Coronary artery (tissue), 2 donors: ENCODE data around the gene RNF121.

Experiments
- DNase-seq: peaks from one replicate; pipeline ENCODE4 v3.0.0-alpha.2; 2017; ENCODE audit warnings: low spot score
- H3K27ac ChIP-seq, 2 donors: fragments of 200-600 bp; sonication (generic); one replicate each; pipeline ENCODE4 v1.5.1; 2016 to 2019
- H3K4me3 ChIP-seq: fragments of 200-600 bp; sonication (generic); 2 replicates; pipeline ENCODE4 v1.5.1; 2016; ENCODE audit warnings: mild to moderate bottlenecking, moderate library complexity
- TF ChIP-seq, protein P1 (sequence below): fragments of 200-600 bp; sonication (generic); IDR thresholded peaks from one replicate; pipeline ENCODE4 v1.5.1; 2019; ENCODE audit warnings: antibody characterized with exemption

Gene RNF121

DNA sequence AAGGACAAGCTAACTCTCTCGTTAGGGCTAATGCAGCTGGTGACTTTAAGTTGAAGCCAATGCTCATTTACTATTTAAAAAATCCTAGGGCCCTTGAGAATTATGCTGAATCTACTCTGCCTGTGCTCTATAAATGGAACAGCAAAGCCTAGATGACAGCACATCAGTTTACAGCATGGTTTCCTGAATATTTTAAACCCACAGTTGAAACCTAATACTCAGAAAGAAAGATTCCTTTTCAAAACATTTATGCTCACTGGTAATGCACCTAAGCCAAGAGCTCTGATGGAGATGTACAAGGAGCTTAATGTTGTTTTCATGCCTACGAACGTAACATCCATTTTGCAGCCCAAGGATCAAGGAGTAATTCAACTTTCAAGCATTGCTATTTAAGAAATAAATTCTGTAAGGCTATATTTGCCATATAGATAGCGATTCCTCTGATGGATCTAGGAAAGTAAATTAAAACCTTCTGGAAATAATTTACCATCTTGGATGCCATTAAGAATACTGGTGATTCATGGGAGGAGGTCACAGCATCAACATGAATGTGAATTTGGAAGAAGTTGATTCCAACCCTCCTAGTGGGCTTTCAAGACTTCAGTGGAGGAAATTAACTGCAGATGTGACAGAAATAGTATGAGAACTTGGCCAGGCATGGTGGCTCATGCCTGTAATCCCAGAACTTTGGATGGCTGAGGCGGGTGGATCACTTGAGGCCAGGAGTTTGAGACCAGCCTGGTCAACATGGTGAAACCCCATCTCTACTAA lies 14.9 kb upstream of the RNF121 start:
- TF ChIP-seq, protein P1, sequence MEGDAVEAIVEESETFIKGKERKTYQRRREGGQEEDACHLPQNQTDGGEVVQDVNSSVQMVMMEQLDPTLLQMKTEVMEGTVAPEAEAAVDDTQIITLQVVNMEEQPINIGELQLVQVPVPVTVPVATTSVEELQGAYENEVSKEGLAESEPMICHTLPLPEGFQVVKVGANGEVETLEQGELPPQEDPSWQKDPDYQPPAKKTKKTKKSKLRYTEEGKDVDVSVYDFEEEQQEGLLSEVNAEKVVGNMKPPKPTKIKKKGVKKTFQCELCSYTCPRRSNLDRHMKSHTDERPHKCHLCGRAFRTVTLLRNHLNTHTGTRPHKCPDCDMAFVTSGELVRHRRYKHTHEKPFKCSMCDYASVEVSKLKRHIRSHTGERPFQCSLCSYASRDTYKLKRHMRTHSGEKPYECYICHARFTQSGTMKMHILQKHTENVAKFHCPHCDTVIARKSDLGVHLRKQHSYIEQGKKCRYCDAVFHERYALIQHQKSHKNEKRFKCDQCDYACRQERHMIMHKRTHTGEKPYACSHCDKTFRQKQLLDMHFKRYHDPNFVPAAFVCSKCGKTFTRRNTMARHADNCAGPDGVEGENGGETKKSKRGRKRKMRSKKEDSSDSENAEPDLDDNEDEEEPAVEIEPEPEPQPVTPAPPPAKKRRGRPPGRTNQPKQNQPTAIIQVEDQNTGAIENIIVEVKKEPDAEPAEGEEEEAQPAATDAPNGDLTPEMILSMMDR = no peak
- no peak overlapping the region for H3K27ac ChIP-seq

DNA sequence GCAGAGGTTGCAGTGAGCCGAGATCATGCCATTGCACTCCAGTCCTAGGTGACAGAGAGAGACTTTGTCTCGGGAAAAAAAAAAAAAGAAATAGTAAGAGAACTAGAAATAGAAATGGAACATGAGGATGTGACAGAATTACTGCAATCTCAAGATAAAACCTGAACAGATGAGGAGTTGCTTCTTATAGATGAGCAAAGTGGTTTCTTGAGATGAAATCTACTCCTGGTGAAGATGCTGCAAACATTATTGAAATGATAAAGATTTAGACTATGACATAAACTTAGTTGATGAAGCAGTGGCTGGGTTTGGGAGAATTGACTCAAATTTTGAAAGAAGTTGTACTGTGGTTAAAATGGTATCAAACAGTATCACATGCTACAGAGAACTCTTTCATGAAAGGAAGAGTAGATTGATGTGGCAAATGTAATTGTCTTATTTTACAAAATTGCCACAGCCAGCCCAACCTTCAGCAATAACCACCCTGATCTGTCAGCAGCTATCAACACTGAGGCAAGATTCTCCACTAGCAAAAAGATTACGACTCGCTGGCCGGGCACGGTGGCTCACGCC lies 14.1 kb upstream of the RNF121 start:
- no peak overlapping the region for H3K27ac ChIP-seq

More for the DNA sequence above, 14.9 kb upstream of the RNF121 start:
- H3K4me3 ChIP-seq = no peak overlapping the region
- DNase-seq = no peak

DNA sequence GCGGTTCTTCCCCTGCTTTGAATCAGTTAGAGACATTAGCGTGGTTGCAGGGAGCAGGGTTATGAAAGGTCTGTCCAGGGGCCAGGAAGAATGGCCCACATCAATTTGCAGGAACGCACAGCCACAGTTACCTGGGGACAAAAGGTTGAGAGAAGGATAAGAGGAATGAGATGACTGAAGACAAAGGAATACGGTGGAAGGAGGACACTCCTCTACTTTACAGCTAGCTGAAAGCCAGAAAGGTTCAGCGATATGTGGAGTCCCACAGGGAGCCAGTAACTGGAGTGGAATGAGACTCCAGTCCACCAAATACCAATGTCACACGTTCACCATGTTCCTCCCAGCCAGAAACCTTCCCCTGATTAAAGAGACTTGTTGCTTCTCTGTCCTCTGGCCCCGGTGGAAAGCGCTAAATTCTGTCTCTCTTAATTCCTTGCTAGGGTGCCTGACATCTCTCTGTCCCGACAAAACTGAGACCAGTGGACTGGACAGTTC lies 11.2 kb upstream of the RNF121 start:
- no peak for DNase-seq
- TF ChIP-seq, protein P1 = no peak
- no peak overlapping the region for H3K27ac ChIP-seq
- H3K4me3 ChIP-seq = no peak overlapping the region

More for the DNA sequence above, 14.1 kb upstream of the RNF121 start:
- H3K4me3 ChIP-seq = no peak overlapping the region
- TF ChIP-seq, protein P1 = no peak
- no peak for DNase-seq

DNA sequence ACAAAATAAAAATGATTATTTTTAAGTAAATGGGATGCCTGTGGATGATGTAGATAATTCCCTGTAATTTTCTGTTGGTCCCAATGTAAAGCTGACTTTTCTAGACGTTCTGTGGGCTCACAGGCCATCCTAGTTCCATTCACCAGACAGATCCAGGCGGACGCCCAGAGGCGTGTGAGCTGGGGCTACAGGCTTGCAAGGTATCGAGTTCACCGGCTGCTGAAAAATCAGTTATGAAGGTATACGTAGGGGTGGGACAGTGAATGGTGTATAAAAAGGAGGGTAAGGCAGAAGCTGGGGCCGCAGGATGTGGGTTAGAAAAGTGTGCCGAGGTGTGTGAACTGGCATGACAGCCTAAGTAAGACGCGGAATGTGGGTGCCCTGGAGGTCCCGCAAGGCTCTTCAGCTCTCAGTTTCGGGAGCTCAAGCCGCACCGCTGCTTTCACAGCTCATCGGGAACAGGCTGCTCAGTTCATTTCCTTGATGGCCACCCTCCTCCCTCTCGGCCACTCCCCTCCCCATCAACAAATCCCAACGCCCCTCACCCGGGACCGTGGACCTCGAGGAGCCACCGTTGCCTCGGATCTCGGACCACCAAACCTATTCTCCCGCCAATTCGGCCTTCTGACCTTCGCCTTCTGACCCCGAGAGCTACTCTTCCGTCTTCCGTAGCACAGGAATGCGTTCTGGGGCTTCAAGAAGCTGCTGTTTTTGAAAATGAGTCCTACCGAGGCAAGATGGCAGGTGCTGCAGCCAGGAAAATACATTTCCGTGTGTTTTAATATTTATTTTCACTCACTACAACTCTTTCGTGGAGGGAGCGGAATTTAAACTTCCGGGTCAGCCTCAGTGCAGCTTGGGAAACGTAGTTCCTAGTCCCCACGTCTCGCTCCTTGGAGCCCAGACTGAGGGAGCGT lies 768 bp upstream of the RNF121 start, which contains the start of gene XNDC1N:
XNDC1N (minus strand) TSS at position 775 of the 917 bp plus-strand sequence. CDS start 5,241 bp downstream, outside the sequence.
- H3K27ac ChIP-seq = peak within 1 kb of the TSS; percentile 64 to 93
- DNase-seq = peak; percentile 78
- TF ChIP-seq, protein P1 = no peak
- H3K4me3 ChIP-seq = peak within 1 kb of the TSS; percentile 88

DNA sequence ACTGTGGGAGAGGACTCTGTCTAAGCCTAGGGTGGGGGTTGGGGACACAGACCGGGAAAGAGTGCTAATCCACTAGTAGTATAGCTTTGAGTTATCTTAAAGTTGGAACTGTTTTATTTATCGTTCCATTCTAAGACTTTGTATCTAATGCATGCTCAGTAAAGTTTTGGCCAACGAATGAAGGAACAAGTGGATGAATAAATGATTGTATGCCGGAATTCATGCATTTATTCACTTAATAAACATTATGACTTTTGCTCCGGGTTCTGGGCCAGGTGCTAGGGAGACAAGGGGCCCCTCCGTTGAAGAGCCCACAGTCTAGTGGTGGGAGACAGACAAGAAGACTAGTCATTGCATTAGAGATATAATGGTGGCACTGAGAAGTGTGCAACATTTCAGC lies 645 bp downstream of the RNF121 start:
- Histone ChIP-seq H3K27ac (peak overlapping the region; percentile 64 to 93), H3K4me3 (peak overlapping the region; percentile 88)
- TF ChIP-seq, protein P1 = no peak
- DNase-seq = no peak

DNA sequence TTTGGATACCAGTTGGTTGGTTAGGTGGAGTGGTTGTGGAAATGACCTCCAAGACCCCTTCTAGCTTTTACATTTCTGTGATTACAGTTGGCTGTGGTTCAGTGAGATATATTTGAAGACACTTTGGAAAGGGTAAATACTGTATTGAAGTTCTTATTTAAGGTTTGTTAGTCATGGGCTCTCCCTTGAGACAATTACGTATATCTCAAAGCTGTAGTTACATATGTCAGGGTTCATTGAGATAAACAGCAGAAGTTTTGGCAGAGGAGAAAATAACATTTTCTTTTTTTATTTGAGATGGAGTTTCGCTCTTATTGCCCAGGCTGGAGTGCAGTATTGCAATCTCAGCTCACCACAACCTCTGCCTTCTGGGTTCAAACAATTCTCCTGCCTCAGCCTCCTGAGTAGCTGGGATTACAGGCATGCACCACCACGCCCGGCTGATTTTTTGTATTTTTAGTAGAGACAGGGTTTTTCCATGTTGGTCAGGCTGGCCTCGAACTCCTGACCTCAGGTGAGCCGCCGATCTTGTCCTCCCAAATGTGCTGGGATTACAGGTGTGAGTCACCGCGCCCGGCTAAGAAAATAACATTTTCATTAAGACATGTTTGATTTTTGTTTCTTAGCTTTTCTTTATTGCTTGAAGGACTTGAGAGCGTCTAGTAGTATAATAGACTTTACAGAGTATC lies 1.9 kb downstream of the RNF121 start:
- TF ChIP-seq, protein P1 = no peak
- Histone ChIP-seq H3K4me3 (peak overlapping the region; percentile 88), H3K27ac (peak overlapping the region in 1 of 2 donors; percentile 64)
- DNase-seq = no peak
